Measurements from ENCODE around the gene NFE2. TPM values are rescaled to one million over a fixed set of nuclear protein-coding genes. Genes with fewer than 3 reads are reported as not detected.
A peak's percentile ranks its signal among the peaks of the same experiment; 100 is the strongest.

The NFE2 gene
- total RNA-seq, 1 donor = 1.4 TPM

DNA sequence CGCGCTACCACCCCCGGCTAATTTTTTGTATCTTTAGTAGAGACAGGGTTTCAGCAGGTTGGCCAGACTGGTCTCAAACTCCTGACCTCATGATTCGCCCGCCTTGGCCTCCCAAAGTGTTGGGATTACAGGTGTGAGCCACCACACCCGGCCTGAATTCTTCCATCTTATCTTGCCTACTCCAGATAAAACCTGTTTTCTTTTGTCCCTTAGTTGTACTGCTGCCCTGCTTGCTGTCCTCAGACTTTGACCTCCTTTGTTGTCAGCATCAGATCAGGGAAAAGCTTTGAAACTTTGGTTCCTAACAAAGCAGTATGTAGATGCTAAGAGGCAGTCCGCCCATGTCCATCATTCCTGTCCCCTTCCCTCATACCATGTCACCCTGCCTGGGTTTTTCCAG lies 40.0 kb upstream of the NFE2 start:
- Histone ChIP-seq H2AFZ (ENCODE audit: low read length) (no peak overlapping the region), H3K4me2 (ENCODE audit: insufficient read depth, low read length) (no peak overlapping the region), H3K4me1 (ENCODE audit: insufficient read depth, low read length) (peaks cover 34% of the 10 kb centered on the region), H3K79me2 (ENCODE audit: insufficient read depth, low read length) (peaks cover 55% of the 10 kb centered on the region), H3K9me3 (ENCODE audit: low read depth, low read length) (no peaks in the 10 kb centered on the region), H4K20me1 (ENCODE audit: insufficient read depth, low read length) (peaks cover 33% of the 10 kb centered on the region), H3K27ac (ENCODE audit: low read depth, low read length) (no peak overlapping the region), H3K36me3 (ENCODE audit: insufficient read depth, low read length) (peaks cover 54% of the 10 kb centered on the region), H3K4me3 (ENCODE audit: insufficient read depth, low read length) (no peak overlapping the region), H3K27me3 (ENCODE audit: insufficient read depth, low read length) (no peaks in the 10 kb centered on the region)
- DNase-seq (ENCODE audit: insufficient read length, low spot score, missing footprints) = no peak
- TF ChIP-seq, protein P1, sequence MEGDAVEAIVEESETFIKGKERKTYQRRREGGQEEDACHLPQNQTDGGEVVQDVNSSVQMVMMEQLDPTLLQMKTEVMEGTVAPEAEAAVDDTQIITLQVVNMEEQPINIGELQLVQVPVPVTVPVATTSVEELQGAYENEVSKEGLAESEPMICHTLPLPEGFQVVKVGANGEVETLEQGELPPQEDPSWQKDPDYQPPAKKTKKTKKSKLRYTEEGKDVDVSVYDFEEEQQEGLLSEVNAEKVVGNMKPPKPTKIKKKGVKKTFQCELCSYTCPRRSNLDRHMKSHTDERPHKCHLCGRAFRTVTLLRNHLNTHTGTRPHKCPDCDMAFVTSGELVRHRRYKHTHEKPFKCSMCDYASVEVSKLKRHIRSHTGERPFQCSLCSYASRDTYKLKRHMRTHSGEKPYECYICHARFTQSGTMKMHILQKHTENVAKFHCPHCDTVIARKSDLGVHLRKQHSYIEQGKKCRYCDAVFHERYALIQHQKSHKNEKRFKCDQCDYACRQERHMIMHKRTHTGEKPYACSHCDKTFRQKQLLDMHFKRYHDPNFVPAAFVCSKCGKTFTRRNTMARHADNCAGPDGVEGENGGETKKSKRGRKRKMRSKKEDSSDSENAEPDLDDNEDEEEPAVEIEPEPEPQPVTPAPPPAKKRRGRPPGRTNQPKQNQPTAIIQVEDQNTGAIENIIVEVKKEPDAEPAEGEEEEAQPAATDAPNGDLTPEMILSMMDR (IDR thresholded peaks at IDR 0.05; ENCODE audit: extremely low read depth, low read depth, low read length) = no peak

- Histone ChIP-seq H4K20me1 (ENCODE audit: insufficient read depth, low read length) (peaks cover 33% of the 10 kb centered on the region), H3K27ac (ENCODE audit: low read depth, low read length) (peak overlapping the region; percentile 28), H3K36me3 (ENCODE audit: insufficient read depth, low read length) (peaks cover 40% of the 10 kb centered on the region), H3K4me2 (ENCODE audit: insufficient read depth, low read length) (peak overlapping the region; percentile 16), H3K9me3 (ENCODE audit: low read depth, low read length) (no peaks in the 10 kb centered on the region), H2AFZ (ENCODE audit: low read length) (no peak overlapping the region), H3K4me1 (ENCODE audit: insufficient read depth, low read length) (peaks cover 34% of the 10 kb centered on the region), H3K4me3 (ENCODE audit: insufficient read depth, low read length) (no peak overlapping the region), H3K27me3 (ENCODE audit: insufficient read depth, low read length) (no peaks in the 10 kb centered on the region), H3K79me2 (ENCODE audit: insufficient read depth, low read length) (peaks cover 75% of the 10 kb centered on the region)
- peak; percentile 59 for DNase-seq (ENCODE audit: insufficient read length, low spot score, missing footprints)
- TF ChIP-seq, protein P1 (IDR thresholded peaks at IDR 0.05; ENCODE audit: extremely low read depth, low read depth, low read length) = no peak
Measured at GRCh38 chr12:54338698-54339296, 38.0 kb upstream of the NFE2 start.

GRCh38 chr12:54337854-54338650 lies 37.2 kb upstream of the NFE2 start:
- peaks cover 33% of the 10 kb centered on the region for H4K20me1 ChIP-seq (ENCODE audit: insufficient read depth, low read length)
- H3K4me3 ChIP-seq (ENCODE audit: insufficient read depth, low read length) = no peak overlapping the region
- peaks cover 82% of the 10 kb centered on the region for H3K79me2 ChIP-seq (ENCODE audit: insufficient read depth, low read length)
- no peak overlapping the region for H2AFZ ChIP-seq (ENCODE audit: low read length)
- TF ChIP-seq, protein P1 (IDR thresholded peaks at IDR 0.05; ENCODE audit: extremely low read depth, low read depth, low read length) = no peak
- H3K27ac ChIP-seq (ENCODE audit: low read depth, low read length) = peak overlapping the region; percentile 28
- peaks cover 32% of the 10 kb centered on the region for H3K36me3 ChIP-seq (ENCODE audit: insufficient read depth, low read length)
- H3K4me2 ChIP-seq (ENCODE audit: insufficient read depth, low read length) = peak overlapping the region; percentile 18
- no peaks in the 10 kb centered on the region for H3K27me3 ChIP-seq (ENCODE audit: insufficient read depth, low read length)
- peak; percentile 29 for DNase-seq (ENCODE audit: insufficient read length, low spot score, missing footprints)
- H3K9me3 ChIP-seq (ENCODE audit: low read depth, low read length) = no peaks in the 10 kb centered on the region
- H3K4me1 ChIP-seq (ENCODE audit: insufficient read depth, low read length) = peaks cover 34% of the 10 kb centered on the region

DNA sequence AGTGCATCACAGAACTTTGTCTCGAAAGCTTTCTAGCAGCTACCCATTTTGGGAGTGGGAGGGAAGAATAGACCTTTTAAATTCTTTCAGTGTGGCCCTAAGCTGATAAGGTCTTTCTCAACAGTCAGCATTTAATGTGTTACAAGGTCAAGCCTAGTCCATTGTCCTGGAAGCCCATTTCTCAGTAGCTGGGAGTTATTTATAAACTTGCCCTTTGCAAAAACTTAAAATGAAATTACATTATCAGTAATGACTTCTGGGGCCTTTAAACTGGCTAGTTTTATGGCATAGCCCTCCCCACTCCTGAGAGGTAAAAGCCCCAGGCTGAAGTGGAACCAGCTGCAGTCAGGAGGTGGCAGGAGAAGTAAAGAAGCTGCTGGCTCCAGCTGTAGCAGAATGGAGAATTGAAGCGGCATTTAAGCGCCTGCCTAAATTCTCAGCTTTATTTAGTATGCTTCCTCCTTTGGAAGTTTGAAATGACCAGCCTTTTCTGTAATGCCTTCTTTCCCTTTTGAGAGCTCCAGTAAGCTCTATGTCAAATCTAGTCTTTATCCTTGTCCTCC lies 36.5 kb upstream of the NFE2 start:
- no peak for DNase-seq (ENCODE audit: insufficient read length, low spot score, missing footprints)
- Histone ChIP-seq H3K27ac (ENCODE audit: low read depth, low read length) (no peak overlapping the region), H3K4me2 (ENCODE audit: insufficient read depth, low read length) (peak overlapping the region; percentile 18), H2AFZ (ENCODE audit: low read length) (no peak overlapping the region), H4K20me1 (ENCODE audit: insufficient read depth, low read length) (peaks cover 33% of the 10 kb centered on the region), H3K9me3 (ENCODE audit: low read depth, low read length) (no peaks in the 10 kb centered on the region), H3K36me3 (ENCODE audit: insufficient read depth, low read length) (peaks cover 25% of the 10 kb centered on the region), H3K79me2 (ENCODE audit: insufficient read depth, low read length) (peaks cover 87% of the 10 kb centered on the region), H3K27me3 (ENCODE audit: insufficient read depth, low read length) (no peaks in the 10 kb centered on the region), H3K4me3 (ENCODE audit: insufficient read depth, low read length) (no peak overlapping the region), H3K4me1 (ENCODE audit: insufficient read depth, low read length) (peaks cover 34% of the 10 kb centered on the region)
- TF ChIP-seq, protein P1 (IDR thresholded peaks at IDR 0.05; ENCODE audit: extremely low read depth, low read depth, low read length) = no peak

Measured in osteoblast (primary cell).